Activated gamma-delta T cell treated with Interleukin-2 at 50 U/mL for 16 hours (primary cell): ENCODE data around the gene JAK3.
"Not testable (repeated sequence)": the region's sequence is repeated elsewhere in the genome, so short reads cannot be mapped to it uniquely, and the experiment has no call there.

Experiments
- DNase-seq: peaks from one replicate; pipeline ENCODE4 v3.0.0-alpha.2; 2020

JAK3 gene

DNA sequence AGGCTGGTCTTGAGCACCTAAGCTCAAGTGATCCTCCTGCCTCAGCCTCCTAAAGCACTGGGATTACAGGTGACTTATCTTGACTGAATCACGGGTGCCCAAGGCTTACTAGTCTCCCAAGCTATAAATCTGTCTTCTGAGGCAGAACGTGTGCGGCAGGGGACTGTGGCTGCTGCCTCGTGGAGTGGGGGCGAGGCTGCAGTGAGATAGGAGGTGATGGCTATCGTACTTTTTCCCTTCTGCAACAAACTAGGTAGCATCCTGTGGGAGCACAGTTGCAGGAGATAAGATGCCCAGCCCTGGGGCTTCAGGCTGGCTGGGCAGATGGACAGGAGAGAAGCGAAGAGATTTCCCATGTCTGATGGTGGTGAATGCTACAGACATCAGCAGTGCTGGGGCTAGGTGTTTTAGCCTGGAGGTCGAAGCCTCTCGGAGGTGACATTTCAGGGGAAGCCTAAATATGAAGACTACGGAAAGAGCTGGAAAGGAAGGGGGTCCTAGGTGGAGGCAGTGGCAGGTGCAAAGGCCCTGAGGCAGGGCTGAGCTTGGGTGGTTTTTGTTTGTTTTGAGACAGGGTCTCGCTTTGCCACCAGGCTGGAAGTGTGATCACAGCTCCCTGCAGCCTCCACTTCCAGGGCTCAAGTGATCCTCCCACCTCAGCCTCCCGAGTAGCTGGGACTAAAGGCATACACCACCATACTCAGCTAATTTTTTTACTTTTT is 45.5 kb downstream of the JAK3 start:
- DNase-seq, result no peak

DNA sequence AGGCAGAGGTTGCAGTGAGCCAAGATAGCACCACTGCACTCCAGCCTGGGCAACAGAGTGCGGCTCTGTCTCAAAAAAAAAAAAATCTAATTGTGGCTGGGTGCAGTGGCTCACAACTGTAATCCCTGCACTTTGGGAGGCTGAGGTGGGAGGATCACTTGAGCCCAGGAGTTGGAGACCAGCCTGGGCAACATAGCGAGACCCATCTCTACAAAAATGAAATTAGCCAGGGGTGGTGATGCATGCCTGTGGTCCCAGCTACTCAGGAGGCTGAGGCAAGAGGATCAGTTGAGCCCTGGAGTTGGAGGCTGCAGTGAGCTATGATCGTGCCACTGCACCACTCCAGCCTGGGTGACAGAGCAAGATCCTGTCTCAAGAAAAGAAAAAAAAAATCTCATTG is 49.2 kb downstream of the JAK3 start:
- not testable (repeated sequence) for DNase-seq

DNA sequence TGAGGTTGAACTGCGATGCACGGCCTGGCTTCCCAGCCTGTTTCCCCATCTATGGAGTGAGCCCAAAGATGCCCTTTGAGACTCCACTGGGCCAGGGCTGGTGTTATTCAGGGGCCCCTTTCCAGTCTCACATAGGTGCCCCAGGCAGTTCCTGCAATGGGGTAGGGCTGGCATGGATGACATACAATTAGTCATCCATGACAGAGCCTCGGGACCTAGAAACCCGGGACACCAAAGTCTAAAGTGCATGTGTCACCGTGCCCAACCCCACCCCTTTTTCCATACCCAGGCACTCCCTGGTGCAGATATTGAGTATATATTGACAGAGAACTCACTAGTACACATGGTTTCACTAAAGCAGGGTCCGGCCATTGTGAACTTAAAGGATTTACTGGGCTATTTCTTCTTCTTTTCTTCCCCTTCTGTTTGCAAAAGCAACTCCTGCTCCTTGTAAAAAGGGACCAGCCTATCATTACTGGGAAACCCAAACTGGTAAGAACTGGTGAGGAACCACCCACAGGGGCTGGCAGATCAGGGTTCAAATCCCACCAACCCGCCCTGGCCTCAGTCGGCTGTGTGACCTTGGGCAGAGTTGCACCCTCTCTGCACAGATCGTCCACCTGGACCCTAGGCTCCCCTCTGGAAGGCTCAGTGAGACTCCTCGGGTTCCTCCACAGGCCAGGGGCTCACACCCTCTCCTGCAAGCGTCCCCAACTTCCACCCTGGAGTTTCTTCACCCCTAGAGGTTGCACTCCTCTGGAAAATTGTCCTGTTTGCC is 50.2 kb downstream of the JAK3 start:
- no peak for DNase-seq

DNA sequence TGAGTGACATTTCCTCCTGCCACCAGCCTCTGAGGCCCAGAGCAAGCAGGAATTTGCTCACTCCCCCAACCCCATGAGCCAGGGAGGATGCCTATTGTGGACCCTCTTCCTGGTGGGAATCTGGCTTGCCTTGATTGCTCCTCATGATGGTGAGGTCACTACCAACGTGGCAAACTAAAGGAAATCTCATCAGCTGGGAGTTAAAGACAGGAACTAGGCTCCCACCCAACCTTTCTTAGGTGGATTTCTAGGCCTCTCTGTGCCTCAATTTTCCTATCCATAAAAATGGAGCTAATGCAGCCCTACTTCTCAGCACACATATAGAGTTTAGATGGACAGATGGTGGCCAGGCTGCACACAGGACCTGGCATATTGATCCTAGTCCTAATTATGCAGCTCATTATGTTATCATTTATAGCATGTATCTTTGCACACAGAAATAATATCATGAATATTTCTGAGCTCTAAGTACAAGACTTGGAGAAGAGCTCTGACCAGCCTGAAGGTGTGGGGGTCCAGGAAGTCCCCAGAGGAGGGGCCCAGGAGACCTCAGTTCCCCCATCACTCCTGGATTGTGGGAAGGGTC is 50.9 kb downstream of the JAK3 start:
- DNase-seq, result no peak

DNA sequence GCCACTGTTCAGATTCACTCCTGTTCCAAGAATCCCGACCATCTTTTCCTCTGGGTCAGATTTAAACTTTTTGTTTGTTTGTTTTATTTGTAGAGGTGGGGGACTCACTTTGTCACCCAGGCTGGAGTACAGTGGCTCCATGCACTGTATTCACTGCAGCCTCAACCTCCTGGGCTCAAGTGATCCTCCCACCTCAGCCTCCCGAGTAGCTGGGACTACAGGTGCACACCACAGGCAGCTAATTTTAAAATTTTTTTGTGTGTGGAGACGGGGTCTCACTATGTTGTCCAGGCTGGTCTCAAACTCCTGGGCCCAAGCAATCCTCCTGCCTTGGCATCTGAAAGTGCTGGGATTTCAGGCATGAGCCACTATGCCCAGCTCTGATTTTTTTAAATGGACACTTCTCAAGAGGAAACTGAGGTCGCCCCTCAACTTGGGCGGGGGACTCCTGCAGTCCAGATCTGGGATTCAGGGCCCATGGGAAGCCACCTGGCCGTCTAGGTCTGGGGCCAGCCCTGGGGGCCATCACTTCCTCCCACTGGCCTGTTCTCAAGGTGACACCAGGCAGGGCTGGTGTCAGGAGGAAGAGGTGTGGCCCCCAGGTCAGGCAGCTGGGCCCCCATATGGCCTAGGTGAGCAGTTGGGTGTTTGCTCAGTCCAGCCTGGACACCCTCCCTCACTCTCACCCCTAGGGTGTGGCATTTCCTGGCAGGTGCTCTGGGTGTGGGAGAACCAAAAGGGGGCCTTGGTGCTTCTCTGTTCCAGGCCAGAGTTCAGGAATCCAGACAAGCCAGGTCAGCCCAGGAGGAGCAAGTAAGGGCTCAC is 51.6 kb downstream of the JAK3 start:
- no peak for DNase-seq

- DNase-seq, result no peak
Observed at GRCh38 chr19:17795495-17795856, 52.3 kb downstream of the JAK3 start.

GRCh38 chr19:17794731-17795494 is 52.9 kb downstream of the JAK3 start, which contains the start of gene B3GNT3:
Gene B3GNT3, plus strand, starts transcription at chr19:17795138. Its CDS starts 12,670 bp downstream, at chr19:17807808.
- no peak for DNase-seq

DNA sequence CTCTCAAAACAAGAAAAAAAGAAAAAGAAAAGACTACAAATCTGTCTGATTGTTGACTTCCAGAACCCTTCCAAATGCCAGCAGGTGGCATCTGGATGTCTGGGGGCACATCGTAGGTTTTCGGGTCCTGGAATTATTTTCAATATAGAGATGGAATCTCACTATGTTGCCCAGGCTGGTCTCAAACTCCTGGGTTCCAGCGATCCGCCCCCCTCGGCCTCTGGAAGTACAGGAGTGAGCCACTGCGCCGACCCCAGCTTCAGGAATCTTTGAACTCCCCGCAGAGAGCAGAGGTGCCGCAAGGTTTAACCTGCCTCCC is 53.4 kb downstream of the JAK3 start:
- no peak for DNase-seq

GRCh38 chr19:17790059-17790780 is 57.6 kb downstream of the JAK3 start:
- DNase-seq, result no peak

DNA sequence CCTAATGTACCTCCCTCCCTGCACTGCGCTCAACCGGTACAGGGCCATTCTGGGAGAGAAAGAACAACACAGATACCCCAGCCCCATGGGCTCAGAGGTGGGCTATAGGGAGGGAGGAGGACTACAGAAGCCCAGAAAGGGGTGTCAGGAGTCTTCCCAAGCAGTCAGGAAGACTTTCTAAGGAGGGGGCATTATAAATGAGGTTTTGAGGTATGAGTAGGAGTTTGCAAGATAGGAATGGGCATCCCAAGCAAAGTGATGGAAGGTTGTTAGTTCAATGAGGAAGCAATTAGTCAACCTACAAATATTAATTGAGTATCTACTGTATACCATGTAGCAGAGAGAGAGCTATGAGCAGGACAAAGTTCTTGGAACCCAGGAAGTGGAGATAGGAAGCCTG is 59.1 kb downstream of the JAK3 start:
- no peak for DNase-seq

- DNase-seq, result no peak
Observed at GRCh38 chr19:17787274-17787913, 60.4 kb downstream of the JAK3 start.

DNA sequence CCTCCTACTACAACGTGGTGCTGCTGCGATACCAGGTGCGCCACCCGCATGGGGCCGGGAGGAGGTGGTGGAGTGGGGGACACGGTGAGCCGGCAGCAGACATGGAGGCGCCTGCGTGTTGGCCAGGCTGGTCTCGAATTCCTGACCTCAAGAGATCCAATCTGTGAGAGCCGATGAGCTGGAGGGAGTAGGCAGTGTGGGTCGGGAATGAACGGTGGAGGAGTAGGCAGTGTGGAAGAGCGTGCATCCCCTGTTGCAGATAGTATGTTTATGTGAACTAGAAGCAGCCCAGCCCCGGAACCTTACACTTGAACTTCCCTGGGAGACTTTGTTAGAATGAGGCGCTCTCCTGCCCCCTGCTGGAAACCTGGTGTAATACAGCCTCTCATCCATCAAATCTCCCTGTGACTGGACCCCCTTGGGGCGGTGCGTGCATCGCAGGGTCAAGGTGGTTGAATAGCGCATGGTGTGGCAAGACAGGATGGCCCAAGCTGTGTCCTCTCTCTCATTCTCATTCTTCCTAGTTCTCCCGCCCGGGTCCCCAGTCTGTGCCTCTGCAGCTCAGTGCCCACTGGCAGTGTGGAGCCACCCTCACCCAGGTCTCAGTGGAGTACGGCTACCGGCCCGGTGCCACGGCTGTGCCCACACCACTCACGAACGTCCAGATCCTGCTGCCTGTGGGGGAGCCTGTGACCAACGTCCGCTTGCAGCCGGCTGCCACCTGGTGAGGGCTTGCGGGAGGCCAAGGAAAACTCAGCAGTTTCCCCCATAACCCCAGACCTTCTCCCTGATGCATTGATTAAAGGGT is 63.4 kb downstream of the JAK3 start:
- DNase-seq, result peak; percentile 73

- not testable (repeated sequence) for DNase-seq
Observed at GRCh38 chr19:17783721-17784120, 64.1 kb downstream of the JAK3 start.

DNA sequence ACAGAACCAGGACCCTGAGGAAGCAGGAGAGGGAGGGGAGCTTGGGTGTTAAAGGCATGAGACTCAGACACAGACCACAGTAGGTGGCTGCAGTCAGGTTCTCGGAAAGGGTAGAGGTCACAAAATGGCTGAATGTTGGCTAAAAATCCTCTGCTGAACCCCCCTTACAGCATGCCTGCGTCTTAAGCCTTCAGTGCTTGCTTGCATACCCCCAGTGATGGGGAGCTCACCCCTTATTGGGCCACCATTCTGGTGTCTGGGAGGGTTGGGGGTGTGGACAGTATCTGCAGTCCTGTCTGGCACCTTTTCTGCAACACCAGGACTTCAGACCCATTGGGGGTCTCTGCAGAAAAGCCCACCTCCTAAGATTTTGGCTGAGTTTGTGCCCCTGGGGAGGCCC is 67.0 kb downstream of the JAK3 start:
- no peak for DNase-seq

DNA sequence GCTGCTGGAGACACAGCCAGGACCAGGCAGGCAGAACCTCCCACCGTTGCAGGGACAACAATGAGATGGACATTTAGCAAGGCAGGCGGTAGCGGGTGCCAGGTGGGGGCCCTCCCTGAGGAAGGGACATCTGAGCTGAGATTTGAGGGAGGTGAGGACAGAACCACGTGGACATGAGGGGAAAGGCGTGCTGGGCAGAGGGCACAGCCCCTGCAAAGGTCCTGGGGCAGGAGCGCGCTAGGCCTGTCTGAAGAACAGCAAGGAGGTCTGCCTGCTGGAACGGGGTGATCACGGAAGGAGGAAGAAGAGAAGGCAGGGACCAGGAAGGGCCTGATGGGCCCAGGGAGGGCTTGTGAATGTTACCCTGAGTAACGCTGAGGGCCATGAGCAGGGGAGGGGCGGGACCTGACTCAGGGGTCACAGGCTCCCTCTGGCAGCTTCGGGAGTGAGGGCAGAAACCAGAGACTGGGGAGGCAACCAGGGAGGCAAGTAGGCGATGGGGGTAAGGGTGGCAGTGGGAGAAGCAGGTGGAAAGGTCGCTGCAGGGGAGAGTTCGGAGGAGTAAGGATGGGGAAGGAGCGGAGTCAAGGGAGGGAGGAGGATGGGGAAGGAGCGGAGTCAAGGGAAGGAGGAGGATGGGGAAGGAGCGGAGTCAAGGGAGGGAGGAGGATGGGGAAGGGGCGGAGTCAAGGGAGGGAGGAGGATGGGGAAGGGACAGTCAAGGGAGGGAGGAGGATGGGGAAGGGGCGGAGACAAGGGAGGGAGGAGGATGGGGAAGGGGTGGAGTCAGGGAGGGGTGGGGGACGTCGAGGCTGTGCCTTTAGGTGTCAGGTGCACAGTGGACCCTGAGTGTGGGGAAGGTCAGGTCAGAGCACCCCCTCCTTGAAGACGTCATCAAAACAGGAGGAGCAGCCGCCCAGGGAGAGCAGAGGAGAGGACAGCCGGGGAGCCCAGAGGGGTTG is 68.5 kb downstream of the JAK3 start:
- no peak for DNase-seq

GRCh38 chr19:17778251-17778967 is 69.4 kb downstream of the JAK3 start:
- peak; percentile 22 for DNase-seq

GRCh38 chr19:17777840-17778239 is 69.9 kb downstream of the JAK3 start:
- DNase-seq, result not testable (repeated sequence)
